Activated CD4-positive, alpha-beta T cell treated with anti-CD3 and anti-CD28 coated beads, Interleukin-2, amount 10 ng/mL, durations not matched to agents 7 days and 5 days (primary cell): ENCODE measurements around the gene HEATR5B. TPM values are rescaled to one million over a fixed set of nuclear protein-coding genes. Genes with fewer than 3 reads are reported as not detected.

Experiments
- CTCF ChIA-PET: fragments of 350-600 bp; sonication (Branson Sonifier 250); formaldehyde crosslinking; loops from one replicate; lab custom pipeline; 2021; ENCODE audit warnings: antibody characterized with exemption; lab: Charles Lee
- POLR2A ChIA-PET: fragments of 350-600 bp; sonication (Branson Sonifier 250); formaldehyde crosslinking; loops from one replicate; lab custom pipeline; 2021; ENCODE audit warnings: antibody characterized with exemption; lab: Charles Lee
- DNase-seq: peaks from one replicate; pipeline ENCODE4 v3.0.0-alpha.2; 2020
- H3K27ac Mint-ChIP-seq: one replicate; pipeline ENCODE4 v1.8.0; 2021; ENCODE audit warnings: mild to moderate bottlenecking, moderate library complexity, mixed read lengths
- H3K27me3 Mint-ChIP-seq: one replicate; pipeline ENCODE4 v1.8.0; 2021; ENCODE audit warnings: mixed read lengths
- H3K36me3 Mint-ChIP-seq: one replicate; pipeline ENCODE4 v1.8.0; 2021; ENCODE audit warnings: low read depth, mixed read lengths
- H3K4me1 Mint-ChIP-seq: one replicate; pipeline ENCODE4 v1.8.0; 2021; ENCODE audit warnings: mixed read lengths
- H3K4me3 Mint-ChIP-seq: one replicate; pipeline ENCODE4 v1.8.0; 2021; ENCODE audit warnings: mild to moderate bottlenecking, moderate library complexity, mixed read lengths
- H3K9me3 Mint-ChIP-seq: one replicate; pipeline ENCODE4 v1.8.0; 2021; ENCODE audit warnings: mixed read lengths
- total RNA-seq, 2 experiments: library from RNA; stranded (reverse); gene quantifications; one replicate each; pipeline ENCODE4 v1.2.3, GENCODE V29; 2021

Gene HEATR5B
- 10 to 100 TPM; 21.4 to 21.8 TPM for total RNA-seq

DNA sequence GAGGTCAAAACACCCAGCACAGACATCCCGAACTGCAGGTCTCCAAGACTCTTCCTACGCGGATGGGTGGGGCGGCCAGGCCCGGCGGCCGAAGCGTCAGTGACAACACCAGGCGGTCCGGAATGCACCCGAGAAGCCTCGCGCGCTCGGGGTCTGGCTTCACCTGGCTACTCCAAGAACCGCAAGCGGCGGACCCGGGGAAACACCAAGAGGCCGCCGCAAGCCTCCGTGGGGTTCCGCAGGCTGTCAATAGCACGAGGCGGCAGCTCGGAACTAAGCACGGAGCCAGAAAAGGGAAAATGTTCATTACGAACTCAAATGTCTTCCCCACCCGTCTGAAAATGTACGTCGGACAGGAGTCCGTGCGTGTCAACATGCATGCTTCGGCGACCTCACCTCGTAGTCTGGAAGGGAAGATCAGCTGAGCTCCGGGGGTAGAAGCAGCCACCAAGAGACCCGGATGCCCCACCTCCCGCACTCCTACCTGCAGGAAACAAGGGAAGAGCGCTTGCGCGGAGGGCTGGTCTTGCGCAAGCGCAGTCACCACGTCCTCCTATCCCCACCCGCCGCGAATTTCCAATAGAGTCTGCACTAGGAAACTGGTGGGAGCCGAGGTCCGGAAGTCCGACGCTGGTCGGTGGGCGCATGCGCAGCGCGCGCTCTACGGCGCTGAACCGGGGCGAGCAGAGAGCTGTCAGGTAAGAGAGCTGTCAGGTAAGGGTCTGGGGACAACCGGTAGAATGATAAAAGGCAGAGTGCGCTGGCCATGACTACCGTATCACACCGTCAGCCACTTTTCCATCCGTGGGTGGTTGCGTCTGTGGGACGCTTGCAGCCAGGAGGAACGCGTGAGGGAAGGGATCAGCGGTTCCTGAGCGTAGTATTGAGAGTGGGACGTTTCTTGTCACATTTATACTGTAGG is at the start of gene HEATR5B, which contains the start of gene GPATCH11:
Gene HEATR5B, minus strand, starts transcription at position 500 of the 922 bp plus-strand sequence. CDS start 958 bp downstream, outside the sequence.
Gene GPATCH11, plus strand, starts transcription at position 646 of the 922 bp plus-strand sequence. CDS start 3,864 bp downstream, outside the sequence.
- CTCF ChIA-PET = interaction anchor here (1.0 to 1.1 kb wide), 2 partner anchors 16 to 29 kb away, joined by 3 read pairs; no protein-coding TSS in a partner anchor
- H3K9me3 Mint-ChIP-seq = no peaks in the 10 kb centered on the region
- DNase-seq = peak; percentile 92
- no peak within 1 kb of the TSS for H3K27ac Mint-ChIP-seq
- H3K36me3 Mint-ChIP-seq = peaks cover 36% of the 10 kb centered on the region
- no peak within 1 kb of the TSS for H3K4me3 Mint-ChIP-seq
- POLR2A ChIA-PET = interaction anchor here (1.3 kb wide), 1 partner anchor 117 kb away, joined by 4 read pairs; the partner anchor contains the start of gene STRN
- no peaks in the 10 kb centered on the region for H3K27me3 Mint-ChIP-seq
- H3K4me1 Mint-ChIP-seq = peaks cover 45% of the 10 kb centered on the region

DNA sequence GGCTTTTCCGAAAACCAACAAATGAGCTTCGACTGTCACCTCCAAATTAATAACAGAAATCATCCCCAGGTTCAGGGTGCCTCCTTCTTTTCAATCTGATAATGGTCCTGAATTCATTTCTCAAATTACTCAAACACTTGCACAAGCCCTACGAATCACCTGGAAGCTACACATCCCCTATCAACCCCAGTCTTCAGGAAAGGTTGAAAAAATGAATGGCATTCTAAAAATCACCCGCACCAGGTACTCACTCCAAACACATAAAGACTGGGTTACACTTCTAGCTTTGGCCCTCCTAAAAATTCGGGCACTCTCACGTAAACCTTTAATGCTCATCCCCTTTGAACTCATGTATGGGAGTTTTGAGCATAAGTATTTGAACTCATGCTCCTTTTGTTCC is 48.7 kb upstream of the HEATR5B start:
- ChIA-PET CTCF (no interaction called here), POLR2A (no interaction called here)
- DNase-seq = no peak
- H3K4me3 Mint-ChIP-seq = no peak overlapping the region
- H3K9me3 Mint-ChIP-seq = no peaks in the 10 kb centered on the region
- H3K27ac Mint-ChIP-seq = no peak overlapping the region
- peaks cover 58% of the 10 kb centered on the region for H3K36me3 Mint-ChIP-seq
- H3K27me3 Mint-ChIP-seq = no peaks in the 10 kb centered on the region
- peaks cover 1% of the 10 kb centered on the region for H3K4me1 Mint-ChIP-seq

- CTCF ChIA-PET = interaction anchor here (1.7 kb wide), 1 partner anchor 9 kb away, joined by 9 read pairs; no protein-coding TSS in a partner anchor
- no peak overlapping the region for H3K27ac Mint-ChIP-seq
- POLR2A ChIA-PET = no interaction called here
Observed at GRCh38 chr2:37125416-37125815, 41.2 kb upstream of the HEATR5B start.

DNA sequence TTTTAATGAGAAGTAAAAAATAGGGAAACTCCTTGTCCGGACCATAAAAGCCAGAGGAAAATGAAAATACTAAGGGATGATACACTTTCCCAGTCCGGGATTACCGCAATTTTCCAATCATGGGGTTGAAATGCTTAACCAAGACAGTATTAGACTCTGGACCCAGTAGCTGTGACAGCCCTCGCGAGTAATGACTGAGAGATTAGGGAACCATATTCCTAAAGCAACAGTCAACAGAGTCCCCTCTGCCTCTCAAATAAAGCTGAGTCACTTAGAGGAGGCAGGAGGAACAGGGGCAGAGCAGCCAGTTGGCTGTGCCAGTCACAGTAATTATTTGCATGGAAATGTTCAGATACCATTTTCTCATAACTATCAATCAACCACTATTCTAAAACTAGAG is 35.0 kb upstream of the HEATR5B start:
- POLR2A ChIA-PET = no interaction called here
- peaks cover 49% of the 10 kb centered on the region for H3K36me3 Mint-ChIP-seq
- no peak for DNase-seq
- H3K9me3 Mint-ChIP-seq = no peaks in the 10 kb centered on the region
- CTCF ChIA-PET = interaction anchor here (1.0 to 1.7 kb wide), 2 partner anchors 11 to 21 kb away, joined by 3 to 4 read pairs; no protein-coding TSS in a partner anchor
- H3K27me3 Mint-ChIP-seq = no peaks in the 10 kb centered on the region
- H3K27ac Mint-ChIP-seq = no peak overlapping the region
- H3K4me3 Mint-ChIP-seq = no peak overlapping the region
- peaks cover 9% of the 10 kb centered on the region for H3K4me1 Mint-ChIP-seq

More at GRCh38 chr2:37125416-37125815, 41.2 kb upstream of the HEATR5B start:
- H3K27me3 Mint-ChIP-seq = no peaks in the 10 kb centered on the region
- H3K4me3 Mint-ChIP-seq = no peak overlapping the region
- H3K36me3 Mint-ChIP-seq = peaks cover 66% of the 10 kb centered on the region
- DNase-seq = no peak
- peaks cover 1% of the 10 kb centered on the region for H3K4me1 Mint-ChIP-seq
- H3K9me3 Mint-ChIP-seq = no peaks in the 10 kb centered on the region

DNA sequence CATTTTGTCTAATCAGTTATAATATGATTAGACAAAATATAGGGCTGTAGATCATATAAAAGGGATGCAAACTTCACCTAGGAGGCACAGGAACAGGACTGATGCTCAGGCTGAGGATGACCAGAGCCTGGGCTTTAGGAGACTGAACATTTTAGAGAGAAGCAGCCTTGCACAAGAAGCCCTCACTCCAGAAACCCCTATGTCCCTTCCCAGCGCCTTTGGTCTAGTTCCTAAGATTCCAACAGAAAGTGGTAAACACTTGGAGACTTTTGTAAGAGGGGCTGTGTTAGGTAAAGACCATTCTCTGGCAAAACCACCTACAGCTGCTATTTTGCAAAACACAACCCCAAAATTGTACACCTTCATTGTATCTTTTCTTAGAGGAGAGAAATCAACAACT is 33.4 kb upstream of the HEATR5B start:
- Mint-ChIP-seq H3K4me1 (peaks cover 9% of the 10 kb centered on the region), H3K9me3 (no peaks in the 10 kb centered on the region), H3K27ac (no peak overlapping the region), H3K27me3 (no peaks in the 10 kb centered on the region), H3K36me3 (peaks cover 49% of the 10 kb centered on the region), H3K4me3 (no peak overlapping the region)
- DNase-seq = no peak
- POLR2A ChIA-PET = no interaction called here
- CTCF ChIA-PET = no interaction called here

GRCh38 chr2:37111958-37112357 is 27.8 kb upstream of the HEATR5B start:
- Mint-ChIP-seq H3K27ac (no peak overlapping the region), H3K4me3 (no peak overlapping the region), H3K27me3 (no peaks in the 10 kb centered on the region), H3K9me3 (no peaks in the 10 kb centered on the region), H3K4me1 (peaks cover 7% of the 10 kb centered on the region), H3K36me3 (peaks cover 60% of the 10 kb centered on the region)
- CTCF ChIA-PET = no interaction called here
- POLR2A ChIA-PET = no interaction called here
- no peak for DNase-seq

DNA sequence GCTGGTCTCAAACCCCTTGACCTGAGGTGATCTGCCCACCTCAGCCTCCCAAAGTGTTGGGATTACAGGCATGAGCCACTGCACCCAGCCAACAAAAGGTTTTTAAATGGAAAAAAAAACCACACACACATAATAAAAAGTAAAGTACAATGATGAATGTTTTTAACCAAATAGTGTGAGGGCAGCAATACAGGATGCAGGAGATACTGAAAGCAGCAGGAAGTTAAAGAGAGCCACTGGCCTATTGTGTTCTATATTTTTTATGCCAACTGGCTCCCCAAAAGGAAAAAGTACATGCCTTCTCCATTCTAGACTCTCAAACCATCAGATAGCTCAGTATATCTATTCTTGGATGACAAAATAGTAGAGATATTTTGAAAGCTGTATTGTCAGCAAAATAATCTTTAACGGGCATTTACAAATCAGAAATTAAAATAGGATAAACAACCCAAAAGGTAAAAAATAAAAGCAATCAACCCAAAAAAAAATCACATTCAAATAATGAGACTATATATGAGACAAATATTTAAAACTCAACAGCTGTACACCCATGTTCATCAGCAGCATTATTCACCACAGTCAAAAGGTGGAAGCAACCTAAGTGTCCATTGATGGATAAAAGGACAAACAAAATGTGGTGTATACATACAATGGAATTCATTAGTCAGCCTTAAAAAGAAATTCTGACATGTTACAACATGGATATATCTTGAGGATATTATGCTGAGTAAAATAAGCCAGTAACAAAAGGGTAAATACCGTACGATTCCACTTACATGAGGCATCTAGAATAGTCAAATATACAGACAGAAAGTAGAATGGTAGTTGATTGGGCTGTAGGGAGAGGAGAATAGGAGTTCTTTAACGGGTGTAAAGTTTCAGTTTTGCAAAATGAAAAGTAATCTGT is 26.4 kb upstream of the HEATR5B start:
- DNase-seq = no peak
- Mint-ChIP-seq H3K27ac (no peak overlapping the region), H3K4me1 (no peaks in the 10 kb centered on the region), H3K36me3 (peaks cover 63% of the 10 kb centered on the region), H3K4me3 (no peak overlapping the region), H3K27me3 (no peaks in the 10 kb centered on the region), H3K9me3 (no peaks in the 10 kb centered on the region)
- POLR2A ChIA-PET = no interaction called here
- CTCF ChIA-PET = no interaction called here

GRCh38 chr2:37109523-37109922 is 25.4 kb upstream of the HEATR5B start:
- H3K9me3 Mint-ChIP-seq = no peaks in the 10 kb centered on the region
- no peaks in the 10 kb centered on the region for H3K27me3 Mint-ChIP-seq
- H3K36me3 Mint-ChIP-seq = peaks cover 68% of the 10 kb centered on the region
- CTCF ChIA-PET = no interaction called here
- H3K4me3 Mint-ChIP-seq = no peak overlapping the region
- POLR2A ChIA-PET = no interaction called here
- H3K27ac Mint-ChIP-seq = no peak overlapping the region
- no peaks in the 10 kb centered on the region for H3K4me1 Mint-ChIP-seq
- DNase-seq = no peak

DNA sequence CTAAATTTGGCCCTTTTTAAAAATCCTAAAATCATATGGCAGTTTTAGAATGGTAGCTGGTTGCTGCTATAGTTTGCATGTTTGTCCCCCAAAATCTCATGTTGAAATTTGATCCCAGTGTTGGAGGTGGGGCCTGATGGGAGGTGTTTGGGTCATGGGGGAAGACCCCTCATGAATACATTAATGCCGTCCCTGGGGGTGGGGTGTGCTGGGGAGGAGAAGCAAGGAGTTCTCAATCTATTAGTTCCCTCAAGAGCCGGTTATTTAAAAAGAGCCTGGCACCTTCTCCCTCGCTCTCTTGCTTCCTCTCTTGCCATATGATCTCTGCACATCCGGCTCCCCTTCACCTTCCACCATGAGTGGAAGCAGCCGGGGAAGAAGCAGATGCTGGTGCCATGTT is 21.0 kb upstream of the HEATR5B start:
- H3K4me1 Mint-ChIP-seq = no peaks in the 10 kb centered on the region
- H3K4me3 Mint-ChIP-seq = no peak overlapping the region
- no peaks in the 10 kb centered on the region for H3K27me3 Mint-ChIP-seq
- no peak overlapping the region for H3K27ac Mint-ChIP-seq
- CTCF ChIA-PET = interaction anchor here (1.5 kb wide), 1 partner anchor 11 kb away, joined by 6 read pairs; no protein-coding TSS in a partner anchor
- H3K36me3 Mint-ChIP-seq = peaks cover 65% of the 10 kb centered on the region
- H3K9me3 Mint-ChIP-seq = no peaks in the 10 kb centered on the region
- DNase-seq = no peak
- POLR2A ChIA-PET = no interaction called here

DNA sequence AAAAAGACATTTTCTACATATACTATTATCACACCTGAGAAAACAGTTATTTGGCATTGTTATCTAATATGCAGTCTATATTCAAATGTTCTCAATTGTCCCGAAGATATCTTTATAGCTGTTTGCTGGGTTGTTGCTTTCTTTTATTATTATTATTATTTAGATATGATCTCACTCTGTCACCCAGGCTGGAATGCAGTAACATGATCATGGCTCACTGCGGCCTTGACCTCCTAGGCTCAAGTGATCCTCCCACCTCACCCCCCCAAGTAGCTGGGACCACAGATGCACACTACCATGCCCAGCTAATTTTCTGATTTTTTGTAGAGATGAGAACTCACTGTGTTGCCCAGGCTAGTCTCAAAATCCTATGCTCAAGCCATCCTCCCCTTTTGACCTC is 20.0 kb upstream of the HEATR5B start:
- CTCF ChIA-PET = interaction anchor here (0.6 kb wide), 1 partner anchor 788 kb away, joined by 3 read pairs; no protein-coding TSS in a partner anchor
- peaks cover 69% of the 10 kb centered on the region for H3K36me3 Mint-ChIP-seq

GRCh38 chr2:37102588-37102987 is 18.4 kb upstream of the HEATR5B start:
- no peak for DNase-seq
- Mint-ChIP-seq H3K4me1 (no peaks in the 10 kb centered on the region), H3K27ac (no peak overlapping the region), H3K27me3 (no peaks in the 10 kb centered on the region), H3K4me3 (no peak overlapping the region), H3K36me3 (peaks cover 54% of the 10 kb centered on the region), H3K9me3 (no peaks in the 10 kb centered on the region)
- CTCF ChIA-PET = interaction anchor here (0.6 to 1.1 kb wide), 2 partner anchors 13 to 68 kb away, joined by 3 read pairs; no protein-coding TSS in a partner anchor
- POLR2A ChIA-PET = no interaction called here

More for the DNA sequence above, 20.0 kb upstream of the HEATR5B start:
- Mint-ChIP-seq H3K27ac (no peak overlapping the region), H3K9me3 (no peaks in the 10 kb centered on the region), H3K27me3 (no peaks in the 10 kb centered on the region), H3K4me1 (no peaks in the 10 kb centered on the region), H3K4me3 (no peak overlapping the region)
- POLR2A ChIA-PET = no interaction called here
- no peak for DNase-seq

DNA sequence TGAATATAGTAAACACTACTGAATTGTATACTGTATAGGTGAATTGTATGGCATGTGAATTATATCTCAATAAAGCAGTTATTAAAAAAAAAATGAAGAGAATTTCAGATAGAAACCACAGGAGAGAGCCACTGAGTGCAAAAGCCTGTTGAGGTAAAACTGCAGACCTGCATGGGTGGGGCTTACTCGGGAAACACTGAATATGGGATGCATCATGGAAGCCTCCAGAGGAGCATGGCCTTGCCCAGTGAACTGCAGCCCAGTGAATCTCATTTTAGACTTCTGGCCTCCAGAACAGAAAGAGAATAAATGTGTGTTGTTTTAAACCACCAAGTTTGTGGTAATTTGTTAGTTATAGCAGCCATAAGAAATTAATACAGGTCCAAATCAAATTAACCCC is 15.9 kb upstream of the HEATR5B start:
- ChIA-PET POLR2A (no interaction called here), CTCF (interaction anchor here (0.9 kb wide), 1 partner anchor 15 kb away, joined by 3 read pairs; no protein-coding TSS in a partner anchor)
- H3K36me3 Mint-ChIP-seq = peaks cover 43% of the 10 kb centered on the region
- no peaks in the 10 kb centered on the region for H3K27me3 Mint-ChIP-seq
- no peak for DNase-seq
- H3K4me3 Mint-ChIP-seq = no peak overlapping the region
- H3K4me1 Mint-ChIP-seq = no peaks in the 10 kb centered on the region
- no peak overlapping the region for H3K27ac Mint-ChIP-seq
- H3K9me3 Mint-ChIP-seq = no peaks in the 10 kb centered on the region
